ENCODE data around the gene SOWAHB. TPM values are rescaled to one million over a fixed set of nuclear protein-coding genes. Genes with fewer than 3 reads are reported as not detected.

SOWAHB gene
- total and polyA plus RNA-seq, 2 of the 8 experiments (the other 6 are each of a cell fraction or from before 2014, with no cell fraction given), result 0.15 to 0.65 TPM

DNA sequence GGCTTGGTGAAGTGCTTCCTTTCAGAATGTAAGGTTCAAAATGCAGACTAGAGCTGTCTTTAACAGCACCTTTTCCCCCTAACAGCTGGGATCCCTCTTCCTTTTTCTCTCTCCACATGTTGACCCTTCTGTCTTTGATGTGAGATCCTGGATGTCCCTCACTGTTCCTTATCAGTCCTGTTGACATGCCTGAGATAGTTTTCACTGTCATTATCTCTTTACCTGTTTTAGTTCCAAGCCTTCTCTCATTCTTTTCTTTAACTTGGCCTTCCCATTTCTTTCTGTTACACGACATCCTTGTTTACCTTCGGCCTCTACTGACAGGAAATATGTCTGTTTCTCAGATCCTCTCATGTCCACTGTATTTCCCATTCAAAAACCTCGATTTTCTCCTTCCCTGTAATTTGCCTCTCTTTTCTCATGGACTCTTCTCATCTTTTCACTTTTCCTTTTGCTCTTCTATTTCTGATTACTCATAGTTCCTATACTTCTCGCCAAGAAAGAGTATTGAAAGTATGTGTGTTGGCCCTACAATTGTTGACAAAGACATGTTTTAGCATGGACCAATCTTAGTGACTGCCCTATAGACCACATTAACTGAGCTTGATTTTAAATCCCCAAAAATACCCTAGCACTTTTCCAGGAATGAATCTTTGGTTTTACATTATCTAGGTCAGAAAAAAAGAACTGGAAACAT is 1.2 kb upstream of the SOWAHB start:
- FAIRE-seq, result peak; percentile 70
- H3K27ac ChIP-seq (ENCODE audit: low read depth, low read length), result no peak overlapping the region
- no peak overlapping the region for H4K91ac ChIP-seq (replicated peaks; ENCODE audit: insufficient read length, low read length)
- TF ChIP-seq RXRA (IDR thresholded peaks at IDR 0.05; ENCODE audit: insufficient read depth, low read depth, low read length) (no peak), RAD21 (IDR thresholded peaks at IDR 0.05 in 1 of 2, conservative IDR thresholded peaks at IDR 0.05 in 1 of 2; ENCODE audit: low read depth in 2 of 2, low read length in 2 of 2) (no peak), HDAC2 (IDR thresholded peaks at IDR 0.05; ENCODE audit: borderline replicate concordance in 1 of 2, low read depth in 2 of 2, low read length in 2 of 2) (no peak), POLR2AphosphoS5 (IDR thresholded peaks at IDR 0.05; ENCODE audit: low read depth, low read length) (no peak), GABPA (IDR thresholded peaks at IDR 0.05; ENCODE audit: borderline replicate concordance, insufficient read depth, low read length) (no peak), BCL11A (IDR thresholded peaks at IDR 0.05; ENCODE audit: low read depth in 2 of 2, low read length in 2 of 2) (no peak), SUZ12 (IDR thresholded peaks at IDR 0.05; ENCODE audit: low read length) (no peak), JUND (IDR thresholded peaks at IDR 0.05; ENCODE audit: low read length) (no peak), RNF2 (IDR thresholded peaks at IDR 0.05; ENCODE audit: borderline replicate concordance, low read depth, low read length, missing control alignments, poor library complexity, severe bottlenecking) (no peak), YY1 (IDR thresholded peaks at IDR 0.05; ENCODE audit: low read depth, low read length) (no peak)
- TF ChIP-seq, protein P1, sequence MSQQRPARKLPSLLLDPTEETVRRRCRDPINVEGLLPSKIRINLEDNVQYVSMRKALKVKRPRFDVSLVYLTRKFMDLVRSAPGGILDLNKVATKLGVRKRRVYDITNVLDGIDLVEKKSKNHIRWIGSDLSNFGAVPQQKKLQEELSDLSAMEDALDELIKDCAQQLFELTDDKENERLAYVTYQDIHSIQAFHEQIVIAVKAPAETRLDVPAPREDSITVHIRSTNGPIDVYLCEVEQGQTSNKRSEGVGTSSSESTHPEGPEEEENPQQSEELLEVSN (IDR thresholded peaks at IDR 0.05), result no peak

More for the DNA sequence above, 1.2 kb upstream of the SOWAHB start:
- no peaks in the 10 kb centered on the region; a peak in 1 of 4 replicates for H3K9me3 ChIP-seq (ENCODE audit: insufficient read depth in 2 of 2, low read depth in 1 of 2, low read length in 1 of 2)
- no peak overlapping the region for H3K9ac ChIP-seq (replicated peaks in 1 of 4; ENCODE audit: extremely low read depth in 1 of 4, low read depth in 3 of 4, low read length in 3 of 4)
- POLR2A ChIA-PET (ENCODE audit: partially characterized antibody), result no interaction called here
- H3K4me1 ChIP-seq (replicated peaks in 1 of 4; ENCODE audit: control insufficient read depth in 3 of 4, insufficient read depth in 4 of 4, low read length in 3 of 4), result peaks cover 0 to 2% (median 2%) of the 10 kb centered on the region in 4 experiments; a peak in 5 of 7 replicates
- H3K4ac ChIP-seq (replicated peaks; ENCODE audit: insufficient read length, low read depth, low read length), result no peak overlapping the region
- H4K5ac ChIP-seq (ENCODE audit: insufficient read length, low read depth, low read length), result no peak overlapping the region
- no peak overlapping the region for H3K18ac ChIP-seq (ENCODE audit: extremely low read depth, low read length)
- H4K20me1 ChIP-seq (replicated peaks in 1 of 2; ENCODE audit: control insufficient read depth in 1 of 2, insufficient read depth in 2 of 2, low read length in 2 of 2), result no peaks in the 10 kb centered on the region
- H3K4me3 ChIP-seq (ENCODE audit: extremely low read depth in 1 of 4, insufficient read depth in 2 of 4, low read depth in 3 of 4, low read length in 4 of 4), result peak overlapping the region in 1 of 4 experiments; percentile 75; a peak in 1 of 8 replicates
- no peak overlapping the region for H3K23ac ChIP-seq (ENCODE audit: insufficient read length)
- no peak overlapping the region for H2BK5ac ChIP-seq (ENCODE audit: low read depth, low read length)
- H2BK20ac ChIP-seq (ENCODE audit: low read length), result no peak overlapping the region
- no peak for DNase-seq (ENCODE audit: low read depth in 1 of 2, low spot score in 2 of 2)
- H2AK5ac ChIP-seq (ENCODE audit: low read depth, low read length), result no peak overlapping the region
- H3K79me1 ChIP-seq (ENCODE audit: low read depth, low read length), result no peaks in the 10 kb centered on the region
- H3K27me3 ChIP-seq (replicated peaks in 1 of 4; ENCODE audit: control insufficient read depth in 3 of 4, extremely low read depth in 1 of 4, insufficient read depth in 3 of 4, low read length in 3 of 4), result peaks cover 20 to 51% (median 44%) of the 10 kb centered on the region in 4 experiments
- 88% methylated on average over 4 of the region's 4 CpGs; no CpG with 5 or more reads in 1 of the 2 experiments for WGBS, 2 experiments (ENCODE audit: extremely low coverage in 1 of 2, insufficient coverage in 1 of 2, insufficient read length in 1 of 2, insufficient replicate concordance in 2 of 2, low coverage in 1 of 2, low lambda C conversion rate in 2 of 2, missing lambda C conversion rate in 1 of 2)
- no peak overlapping the region for H2AFZ ChIP-seq (ENCODE audit: low read length)
- peaks cover 16% of the 10 kb centered on the region; the same call in 1 of the 2 replicates for H3K23me2 ChIP-seq (ENCODE audit: low read depth, low read length)
- CTCF ChIA-PET (ENCODE audit: partially characterized antibody), result interaction anchor here (0.9 kb wide), 1 partner anchor 8 kb away, joined by 3 read pairs; no protein-coding TSS in a partner anchor
- no peak overlapping the region for H3K56ac ChIP-seq (replicated peaks; ENCODE audit: insufficient read length, low read depth, low read length)
- no peaks in the 10 kb centered on the region for H3K36me3 ChIP-seq (ENCODE audit: control insufficient read depth in 2 of 4, insufficient read depth in 4 of 4, low read length in 3 of 4)
- H3K79me2 ChIP-seq (ENCODE audit: control insufficient read depth in 1 of 2, insufficient read depth in 2 of 2, low read length in 2 of 2), result no peaks in the 10 kb centered on the region
- H3K14ac ChIP-seq (ENCODE audit: insufficient read length), result no peak overlapping the region
- peak overlapping the region; percentile 65 to 98; a peak in 3 of 4 replicates for H3K4me2 ChIP-seq (ENCODE audit: insufficient read depth in 1 of 2, low read depth in 2 of 2, low read length in 2 of 2)
- no peak overlapping the region for H4K8ac ChIP-seq (ENCODE audit: extremely low read depth, insufficient read depth, low read length)
- no peak overlapping the region for H2BK12ac ChIP-seq (ENCODE audit: low read depth, low read length)
- H2BK15ac ChIP-seq (ENCODE audit: low read length), result no peak overlapping the region
- no peak overlapping the region for H2BK120ac ChIP-seq (replicated peaks; ENCODE audit: low read depth, low read length)

All from H1 (cell line).